GM12878 (cell line): ENCODE results near the gene PARK7. TPM values are rescaled to one million over a fixed set of nuclear protein-coding genes. Genes with fewer than 3 reads are reported as not detected.

Experiments
- CBX3 ChIP-seq: fragments of 200-600 bp; sonication (generic); IDR thresholded peaks from 2 replicates; pipeline ENCODE4 v1.6.1; 2016; ENCODE audit warnings: low read depth, borderline replicate concordance
- CEBPZ ChIP-seq: fragments of 150-350 bp; IDR thresholded peaks from 2 replicates; pipeline ENCODE4 v1.6.1; 2016; ENCODE audit warnings: low read depth, low read length
- CHD2 ChIP-seq: IDR thresholded peaks from 2 replicates; pipeline ENCODE4 v1.6.1; 2011; ENCODE audit warnings: low read depth, low read length, improper control_type of control experiment, borderline replicate concordance
- ESRRA ChIP-seq: IDR thresholded peaks from 2 replicates; pipeline ENCODE4 v1.6.1; 2012; ENCODE audit warnings: mild to moderate bottlenecking, low read length, improper control_type of control experiment
- FOXM1 ChIP-seq: IDR thresholded peaks from 2 replicates; pipeline ENCODE4 v1.6.1; 2012; ENCODE audit warnings: low read depth, mild to moderate bottlenecking, inconsistent platforms, low read length, moderate library complexity
- HDAC2 ChIP-seq: fragments of 200-600 bp; sonication (generic); IDR thresholded peaks from 2 replicates; pipeline ENCODE4 v1.6.1; 2017
- IKZF1 ChIP-seq: fragments of 450-650 bp; conservative IDR thresholded peaks from 2 replicates; pipeline ENCODE4 v1.6.1; 2017; ENCODE audit warnings: antibody characterized with exemption, mild to moderate bottlenecking
- LARP7 ChIP-seq: fragments of 450-650 bp; IDR thresholded peaks from 2 replicates; pipeline ENCODE4 v1.6.1; 2017; ENCODE audit warnings: mild to moderate bottlenecking
- MYC ChIP-seq: IDR thresholded peaks from 2 replicates; pipeline ENCODE4 v1.6.1; 2011; ENCODE audit warnings: mild to moderate bottlenecking, low read length, moderate library complexity, inconsistent platforms; ENCODE audit not compliant: insufficient read depth, insufficient replicate concordance, insufficient read length, severe bottlenecking
- NFXL1 ChIP-seq: fragments of 450-650 bp; IDR thresholded peaks from 2 replicates; pipeline ENCODE4 v1.6.1; 2017; ENCODE audit warnings: antibody characterized with exemption, mild to moderate bottlenecking, borderline replicate concordance
- NR2C2 ChIP-seq: IDR thresholded peaks from 2 replicates; pipeline ENCODE4 v1.6.1; 2011; ENCODE audit warnings: borderline replicate concordance, low read depth; ENCODE audit not compliant: control insufficient read depth, insufficient read length
- RAD21 ChIP-seq: IDR thresholded peaks from 2 replicates; pipeline ENCODE4 v1.6.1; 2011; ENCODE audit warnings: mild to moderate bottlenecking, low read depth, low read length, moderate library complexity; ENCODE audit not compliant: insufficient read depth
- RELA ChIP-seq: fragments of 450-650 bp; IDR thresholded peaks from 2 replicates; pipeline ENCODE4 v1.8.0; 2014; ENCODE audit warnings: borderline replicate concordance; ENCODE audit not compliant: partially characterized antibody
- RUNX3 ChIP-seq: IDR thresholded peaks from 2 replicates; pipeline ENCODE4 v1.6.1; 2012; ENCODE audit warnings: low read length, inconsistent platforms
- SIN3A ChIP-seq: IDR thresholded peaks from 2 replicates; pipeline ENCODE4 v1.6.1; 2012; ENCODE audit warnings: low read depth, low read length, improper control_type of control experiment
- SMAD1 ChIP-seq: fragments of 450-650 bp; IDR thresholded peaks from 2 replicates; pipeline ENCODE4 v1.6.1; 2018; ENCODE audit warnings: mild to moderate bottlenecking, low read depth; ENCODE audit not compliant: partially characterized antibody
- STAT3 ChIP-seq: IDR thresholded peaks from 2 replicates; pipeline ENCODE4 v1.6.1; 2011; ENCODE audit warnings: low read depth, low read length, improper control_type of control experiment
- TARDBP ChIP-seq: IDR thresholded peaks from 2 replicates; pipeline ENCODE4 v1.6.1; 2016; ENCODE audit warnings: borderline replicate concordance
- TCF3 ChIP-seq: IDR thresholded peaks from 2 replicates; pipeline ENCODE4 v1.6.1; 2012; ENCODE audit warnings: low read depth, mild to moderate bottlenecking, low read length, borderline replicate concordance; ENCODE audit not compliant: insufficient read depth
- USF2 ChIP-seq: IDR thresholded peaks from 2 replicates; pipeline ENCODE4 v1.6.1; 2011; ENCODE audit warnings: low read depth, low read length, improper control_type of control experiment, borderline replicate concordance
- ZBTB33 ChIP-seq: fragments of 450-650 bp; IDR thresholded peaks from 2 replicates; pipeline ENCODE4 v1.6.1; 2017; ENCODE audit warnings: mild to moderate bottlenecking
- ZNF217 ChIP-seq: fragments of 450-650 bp; IDR thresholded peaks from 2 replicates; pipeline ENCODE4 v1.6.1; 2017; ENCODE audit warnings: antibody characterized with exemption, mild to moderate bottlenecking
- polyA plus RNA-seq, 11 experiments: library from polyadenylated mRNA; depleted of rRNA in 4 of 11; unstranded in 6 of 11; stranded (reverse) in 5 of 11; fragments of >200 nt; fragmentation: Nextera tagmentation in 4 of 11; fragmentation: Illumina TruSeq in 1 of 11; extraction: Ambion mirVana in 4 of 11; extraction: Trizol in 1 of 11; gene quantifications; 1 replicate in 1 of 11; 2 replicates in 10 of 11; pipeline versions ENCODE4 v1.2.1 to v1.2.3, GENCODE V29; 2011 to 2016; ENCODE audit warnings: inconsistent platforms in 2 of 11, missing spikeins in 2 of 11, low read depth in 1 of 11
- total RNA-seq, 4 experiments: library from RNA; depleted of rRNA in 3 of 4; stranded (reverse); fragments of >200 nt in 3 of 4; fragmentation: Illumina TruSeq in 1 of 4; extraction: Trizol in 1 of 4; gene quantifications; 2 replicates each; pipeline versions ENCODE4 v1.2.1 to v1.2.3, GENCODE V29; 2013 to 2021
- TF ChIP-seq, protein P1 (sequence below): fragments of 450-650 bp; IDR thresholded peaks from 2 replicates; pipeline ENCODE4 v1.6.1; 2017; ENCODE audit warnings: borderline replicate concordance

PARK7 gene
- total and polyA plus RNA-seq, 10 of the 15 experiments (the other 5 are each of a cell fraction or from before 2014, with no cell fraction given) = 267 to 1,056 (median 495) TPM

- TF ChIP-seq TCF3 = peak; percentile 75; the same call in 1 of the 2 replicates
- no peak for TF ChIP-seq NR2C2
- no peak for TF ChIP-seq HDAC2
- no peak for TF ChIP-seq USF2
- TF ChIP-seq RAD21 = 0 out of 2 replicates have a peak, but pooled peaks have one; percentile 10
- TF ChIP-seq ZNF217 = peak; percentile 77; the same call in 1 of the 2 replicates
- peak; percentile 39; the same call in 1 of the 2 replicates for TF ChIP-seq TARDBP
- peak; percentile 90 for TF ChIP-seq MYC
- peak; percentile 99 for TF ChIP-seq RELA
- TF ChIP-seq, protein P1, sequence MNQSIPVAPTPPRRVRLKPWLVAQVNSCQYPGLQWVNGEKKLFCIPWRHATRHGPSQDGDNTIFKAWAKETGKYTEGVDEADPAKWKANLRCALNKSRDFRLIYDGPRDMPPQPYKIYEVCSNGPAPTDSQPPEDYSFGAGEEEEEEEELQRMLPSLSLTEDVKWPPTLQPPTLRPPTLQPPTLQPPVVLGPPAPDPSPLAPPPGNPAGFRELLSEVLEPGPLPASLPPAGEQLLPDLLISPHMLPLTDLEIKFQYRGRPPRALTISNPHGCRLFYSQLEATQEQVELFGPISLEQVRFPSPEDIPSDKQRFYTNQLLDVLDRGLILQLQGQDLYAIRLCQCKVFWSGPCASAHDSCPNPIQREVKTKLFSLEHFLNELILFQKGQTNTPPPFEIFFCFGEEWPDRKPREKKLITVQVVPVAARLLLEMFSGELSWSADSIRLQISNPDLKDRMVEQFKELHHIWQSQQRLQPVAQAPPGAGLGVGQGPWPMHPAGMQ = no peak
- no peak for TF ChIP-seq STAT3
- peak; percentile 85 for TF ChIP-seq LARP7
- TF ChIP-seq ESRRA = no peak
- TF ChIP-seq CEBPZ = no peak
- no peak for TF ChIP-seq CHD2
- TF ChIP-seq SIN3A = peak; percentile 78
- 0 out of 2 replicates have a peak, but pooled peaks have one; percentile 9 for TF ChIP-seq ZBTB33
- TF ChIP-seq RUNX3 = peak; percentile 44
- TF ChIP-seq IKZF1 = peak; percentile 99
- TF ChIP-seq FOXM1 = no peak
- TF ChIP-seq NFXL1 = no peak
- TF ChIP-seq SMAD1 = peak; percentile 64
- TF ChIP-seq CBX3 = no peak
Observed at GRCh38 chr1:7961216-7962013, at the start of gene PARK7 (continued).
